Endothelial cell (in vitro differentiated cells): ENCODE measurements around the gene CFAP54. TPM values are rescaled to one million over a fixed set of nuclear protein-coding genes. Genes with fewer than 3 reads are reported as not detected.

Experiments used
- DNase-seq: peaks from one replicate; pipeline ENCODE4 v3.0.0; 2021; ENCODE audit warnings: low spot score
- H3K27ac Mint-ChIP-seq: one replicate; pipeline ENCODE4 v1.8.0; 2021; ENCODE audit warnings: mixed read lengths, inconsistent platforms; ENCODE audit not compliant: unreplicated experiment
- H3K27me3 Mint-ChIP-seq: one replicate; pipeline ENCODE4 v1.8.0; 2021; ENCODE audit warnings: mild to moderate bottlenecking, moderate library complexity, mixed read lengths, inconsistent platforms; ENCODE audit not compliant: unreplicated experiment
- H3K36me3 Mint-ChIP-seq: one replicate; pipeline ENCODE4 v1.8.0; 2021; ENCODE audit warnings: mild to moderate bottlenecking, low read depth, mixed read lengths, inconsistent platforms; ENCODE audit not compliant: unreplicated experiment
- H3K4me1 Mint-ChIP-seq: one replicate; pipeline ENCODE4 v1.8.0; 2021; ENCODE audit warnings: mild to moderate bottlenecking, mixed read lengths, inconsistent platforms; ENCODE audit not compliant: unreplicated experiment
- H3K4me3 Mint-ChIP-seq: one replicate; pipeline ENCODE4 v1.8.0; 2021; ENCODE audit warnings: mild to moderate bottlenecking, mixed read lengths, inconsistent platforms; ENCODE audit not compliant: unreplicated experiment
- H3K9me3 Mint-ChIP-seq: one replicate; pipeline ENCODE4 v1.8.0; 2021; ENCODE audit warnings: mixed read lengths, inconsistent platforms; ENCODE audit not compliant: unreplicated experiment
- total RNA-seq: library from RNA; stranded (reverse); fragmentation: NEBNext Ultra II Directional; extraction: Animal tissue kit (Norgen Biotek cat#: 25700); gene quantifications from one replicate; pipeline ENCODE4 v1.2.1, GENCODE V29; 2021; ENCODE audit not compliant: unreplicated experiment
- TF ChIP-seq, protein P1 (sequence below): fragments of 200-600 bp; sonication (generic); IDR thresholded peaks from one replicate; pipeline ENCODE4 v1.5.0; 2021; ENCODE audit warnings: antibody characterized with exemption; ENCODE audit not compliant: unreplicated experiment

Gene CFAP54
- total RNA-seq, 1 donor from 2014 or later = 2.5 TPM

DNA sequence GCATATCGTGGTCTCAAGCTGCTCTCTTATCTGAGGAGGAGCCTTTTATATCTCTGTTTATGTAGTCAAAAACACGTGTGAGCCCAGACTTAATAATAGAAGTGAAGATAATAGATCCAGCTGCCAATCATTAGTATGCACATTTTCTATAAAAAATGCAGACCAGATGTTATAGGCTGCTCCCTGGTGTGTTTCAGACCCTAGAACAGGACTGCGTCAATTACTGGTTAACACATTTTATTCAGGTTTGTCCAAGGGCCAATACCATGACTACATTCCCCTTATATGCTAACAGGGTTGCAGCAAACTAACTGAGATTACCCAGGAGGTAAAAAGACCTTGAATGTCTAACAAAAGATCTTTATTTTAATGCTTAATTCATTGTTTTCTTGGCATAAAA lies 319.2 kb downstream of the CFAP54 start:
- Mint-ChIP-seq H3K36me3 (no peaks in the 10 kb centered on the region), H3K27me3 (no peaks in the 10 kb centered on the region), H3K4me1 (peaks cover 2% of the 10 kb centered on the region), H3K4me3 (no peak overlapping the region), H3K9me3 (no peaks in the 10 kb centered on the region), H3K27ac (no peak overlapping the region)
- TF ChIP-seq, protein P1, sequence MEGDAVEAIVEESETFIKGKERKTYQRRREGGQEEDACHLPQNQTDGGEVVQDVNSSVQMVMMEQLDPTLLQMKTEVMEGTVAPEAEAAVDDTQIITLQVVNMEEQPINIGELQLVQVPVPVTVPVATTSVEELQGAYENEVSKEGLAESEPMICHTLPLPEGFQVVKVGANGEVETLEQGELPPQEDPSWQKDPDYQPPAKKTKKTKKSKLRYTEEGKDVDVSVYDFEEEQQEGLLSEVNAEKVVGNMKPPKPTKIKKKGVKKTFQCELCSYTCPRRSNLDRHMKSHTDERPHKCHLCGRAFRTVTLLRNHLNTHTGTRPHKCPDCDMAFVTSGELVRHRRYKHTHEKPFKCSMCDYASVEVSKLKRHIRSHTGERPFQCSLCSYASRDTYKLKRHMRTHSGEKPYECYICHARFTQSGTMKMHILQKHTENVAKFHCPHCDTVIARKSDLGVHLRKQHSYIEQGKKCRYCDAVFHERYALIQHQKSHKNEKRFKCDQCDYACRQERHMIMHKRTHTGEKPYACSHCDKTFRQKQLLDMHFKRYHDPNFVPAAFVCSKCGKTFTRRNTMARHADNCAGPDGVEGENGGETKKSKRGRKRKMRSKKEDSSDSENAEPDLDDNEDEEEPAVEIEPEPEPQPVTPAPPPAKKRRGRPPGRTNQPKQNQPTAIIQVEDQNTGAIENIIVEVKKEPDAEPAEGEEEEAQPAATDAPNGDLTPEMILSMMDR = no peak
- DNase-seq = no peak

DNA sequence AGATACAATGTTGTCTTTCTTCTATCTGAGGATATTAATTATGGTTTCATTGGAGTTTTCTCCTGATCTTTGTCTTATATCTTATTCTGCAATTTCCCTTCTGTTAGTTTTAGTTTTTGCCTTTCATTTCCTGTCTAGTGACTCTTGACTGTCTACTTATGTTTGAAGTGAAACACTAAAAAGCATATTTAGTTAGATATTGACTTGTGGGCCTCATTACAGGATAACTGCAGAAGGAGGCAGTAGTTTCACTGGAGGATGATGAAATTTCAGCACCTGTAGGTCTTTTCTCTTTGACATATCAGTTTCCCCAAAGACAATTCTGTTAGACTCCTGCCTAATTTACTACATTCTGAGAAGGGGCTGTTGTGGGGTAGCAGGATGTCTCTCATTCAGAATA lies 320.1 kb downstream of the CFAP54 start:
- no peak for DNase-seq
- peaks cover 2% of the 10 kb centered on the region for H3K4me1 Mint-ChIP-seq
- TF ChIP-seq, protein P1 = no peak
- H3K4me3 Mint-ChIP-seq = no peak overlapping the region
- no peaks in the 10 kb centered on the region for H3K9me3 Mint-ChIP-seq
- no peaks in the 10 kb centered on the region for H3K36me3 Mint-ChIP-seq
- H3K27ac Mint-ChIP-seq = no peak overlapping the region
- no peaks in the 10 kb centered on the region for H3K27me3 Mint-ChIP-seq

DNA sequence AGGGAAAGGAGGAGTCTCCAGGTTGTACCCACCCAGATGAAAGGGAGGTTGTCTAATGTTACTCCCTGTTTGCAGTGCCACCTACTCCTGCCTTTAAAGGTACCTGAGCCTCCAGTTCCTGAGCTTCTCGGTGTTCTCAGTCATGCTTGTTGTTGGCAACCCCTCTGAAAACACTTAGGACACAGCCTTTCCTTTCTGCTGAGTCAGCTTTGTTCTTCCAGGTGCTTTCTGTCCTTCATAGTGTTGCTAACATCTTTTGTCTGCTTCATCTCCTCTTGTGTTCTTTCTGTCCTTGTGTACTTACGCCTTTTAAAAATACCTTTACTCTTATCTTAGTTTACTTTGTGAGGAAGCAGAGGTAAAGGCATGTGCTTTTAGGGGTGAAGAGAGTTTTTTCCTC lies 320.7 kb downstream of the CFAP54 start:
- H3K4me3 Mint-ChIP-seq = no peak overlapping the region
- H3K36me3 Mint-ChIP-seq = no peaks in the 10 kb centered on the region
- no peak overlapping the region for H3K27ac Mint-ChIP-seq
- H3K9me3 Mint-ChIP-seq = no peaks in the 10 kb centered on the region
- TF ChIP-seq, protein P1 = no peak
- H3K27me3 Mint-ChIP-seq = no peaks in the 10 kb centered on the region
- H3K4me1 Mint-ChIP-seq = peaks cover 2% of the 10 kb centered on the region
- no peak for DNase-seq

DNA sequence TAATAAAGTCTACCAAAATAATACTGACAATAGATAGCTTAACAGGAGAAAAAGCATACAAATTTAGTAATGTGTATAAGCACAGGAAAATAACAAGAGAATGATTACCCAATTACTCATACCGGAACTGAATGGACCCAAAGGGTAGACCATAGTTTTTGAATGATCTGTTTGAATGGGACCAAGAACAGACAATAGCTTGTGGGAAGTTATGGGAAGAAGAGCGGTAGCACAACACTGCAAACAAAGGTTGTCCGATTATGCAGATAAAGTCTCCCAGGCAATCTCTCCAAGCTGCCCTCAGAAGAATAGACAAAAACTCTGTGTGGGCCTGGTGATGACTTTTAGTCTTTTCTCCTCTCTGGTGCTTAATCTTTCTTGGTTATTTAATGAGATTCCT lies 321.1 kb downstream of the CFAP54 start:
- H3K27ac Mint-ChIP-seq = no peak overlapping the region
- no peaks in the 10 kb centered on the region for H3K27me3 Mint-ChIP-seq
- no peaks in the 10 kb centered on the region for H3K9me3 Mint-ChIP-seq
- TF ChIP-seq, protein P1 = no peak
- DNase-seq = no peak
- H3K4me3 Mint-ChIP-seq = no peak overlapping the region
- H3K36me3 Mint-ChIP-seq = no peaks in the 10 kb centered on the region
- peaks cover 2% of the 10 kb centered on the region for H3K4me1 Mint-ChIP-seq

DNA sequence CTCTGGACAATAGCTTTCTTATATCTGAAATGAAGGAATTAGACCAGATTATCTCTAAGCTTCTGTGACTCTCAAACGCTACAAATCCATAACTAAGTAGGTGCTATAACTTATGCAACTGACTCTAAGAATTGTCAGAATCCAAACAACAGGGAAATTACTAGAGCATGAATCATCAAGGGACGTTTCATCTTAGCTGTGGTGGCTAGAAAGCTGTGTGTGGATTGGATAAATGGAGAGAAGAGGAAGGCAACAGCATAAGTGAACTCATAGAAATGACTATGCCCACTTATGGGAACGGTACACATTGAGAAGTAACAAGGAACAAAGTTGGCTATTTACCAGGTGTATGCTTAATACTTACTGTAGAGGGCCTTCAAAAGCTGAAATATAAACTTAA lies 321.7 kb downstream of the CFAP54 start:
- H3K36me3 Mint-ChIP-seq = no peaks in the 10 kb centered on the region
- TF ChIP-seq, protein P1 = no peak
- no peaks in the 10 kb centered on the region for H3K9me3 Mint-ChIP-seq
- no peak for DNase-seq
- H3K4me1 Mint-ChIP-seq = peaks cover 2% of the 10 kb centered on the region
- no peak overlapping the region for H3K4me3 Mint-ChIP-seq
- H3K27ac Mint-ChIP-seq = no peak overlapping the region
- no peaks in the 10 kb centered on the region for H3K27me3 Mint-ChIP-seq
